GM12891 (cell line): ENCODE data around the gene HECTD4.

Experiments
- POLR2A ChIP-seq: IDR thresholded peaks from 2 replicates; pipeline ENCODE4 v1.6.1; 2011; ENCODE audit warnings: low read depth, low read length, control low read depth
- POLR2AphosphoS5 ChIP-seq: IDR thresholded peaks from 2 replicates; pipeline ENCODE4 v1.6.1; 2011; ENCODE audit warnings: low read depth, low read length, control low read depth

DNA sequence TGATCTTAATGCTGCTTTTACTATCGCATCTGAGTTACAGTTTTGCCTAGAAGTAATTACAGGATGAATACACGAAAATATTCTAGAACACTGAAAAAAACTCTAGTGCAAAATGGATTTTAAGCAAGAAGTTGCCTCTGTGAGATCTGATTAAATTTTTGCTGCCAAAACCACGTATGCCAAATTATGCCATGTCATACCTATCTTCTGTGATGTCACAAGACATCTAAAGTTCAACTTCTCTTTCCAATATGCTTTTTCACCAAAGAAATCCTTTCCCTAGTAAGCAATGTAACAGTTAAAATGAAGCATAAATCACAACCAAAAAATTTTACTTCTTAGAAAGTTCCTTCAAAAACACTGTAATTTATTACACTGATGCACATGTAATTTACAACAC lies 39.6 kb downstream of the HECTD4 start:
- TF ChIP-seq POLR2A (no peak), POLR2AphosphoS5 (no peak)
